ENCODE measurements around the gene WDR59. TPM values are rescaled to one million over a fixed set of nuclear protein-coding genes. Genes with fewer than 3 reads are reported as not detected.
A peak's percentile ranks its signal among the peaks of the same experiment; 100 is the strongest.
"Not testable (repeated sequence)": the region's sequence is repeated elsewhere in the genome, so short reads cannot be mapped to it uniquely, and the experiment has no call there.

WDR59 gene
- total RNA-seq, 1 donor from 2014 or later, result 16.3 TPM

DNA sequence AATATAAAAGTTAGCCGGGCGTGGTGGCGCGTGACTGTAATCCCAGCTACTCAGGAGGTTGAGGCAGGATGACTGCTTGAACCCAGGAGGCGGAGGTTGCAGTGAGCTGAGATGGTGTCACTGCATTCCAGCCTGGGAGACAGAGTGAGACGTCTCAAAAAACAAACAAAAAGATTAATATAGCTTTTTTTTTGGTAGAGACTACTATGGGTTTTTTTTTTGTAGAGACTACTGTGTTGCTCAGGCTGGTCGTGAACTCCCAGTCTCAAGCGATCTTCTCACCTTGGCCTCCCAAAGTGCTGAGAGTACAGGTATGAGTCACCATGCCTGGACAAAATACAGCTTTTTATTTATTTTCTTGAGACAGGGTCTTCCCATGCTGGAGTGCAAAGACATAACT is 34.1 kb upstream of the WDR59 start:
- TF ChIP-seq, protein P1, sequence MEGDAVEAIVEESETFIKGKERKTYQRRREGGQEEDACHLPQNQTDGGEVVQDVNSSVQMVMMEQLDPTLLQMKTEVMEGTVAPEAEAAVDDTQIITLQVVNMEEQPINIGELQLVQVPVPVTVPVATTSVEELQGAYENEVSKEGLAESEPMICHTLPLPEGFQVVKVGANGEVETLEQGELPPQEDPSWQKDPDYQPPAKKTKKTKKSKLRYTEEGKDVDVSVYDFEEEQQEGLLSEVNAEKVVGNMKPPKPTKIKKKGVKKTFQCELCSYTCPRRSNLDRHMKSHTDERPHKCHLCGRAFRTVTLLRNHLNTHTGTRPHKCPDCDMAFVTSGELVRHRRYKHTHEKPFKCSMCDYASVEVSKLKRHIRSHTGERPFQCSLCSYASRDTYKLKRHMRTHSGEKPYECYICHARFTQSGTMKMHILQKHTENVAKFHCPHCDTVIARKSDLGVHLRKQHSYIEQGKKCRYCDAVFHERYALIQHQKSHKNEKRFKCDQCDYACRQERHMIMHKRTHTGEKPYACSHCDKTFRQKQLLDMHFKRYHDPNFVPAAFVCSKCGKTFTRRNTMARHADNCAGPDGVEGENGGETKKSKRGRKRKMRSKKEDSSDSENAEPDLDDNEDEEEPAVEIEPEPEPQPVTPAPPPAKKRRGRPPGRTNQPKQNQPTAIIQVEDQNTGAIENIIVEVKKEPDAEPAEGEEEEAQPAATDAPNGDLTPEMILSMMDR (conservative IDR thresholded peaks at IDR 0.05; ENCODE audit: low read depth, low read length), result no peak
- H3K4me3 ChIP-seq (ENCODE audit: low read depth, low read length), result no peak overlapping the region
- no peak for DNase-seq (ENCODE audit: low read depth)

DNA sequence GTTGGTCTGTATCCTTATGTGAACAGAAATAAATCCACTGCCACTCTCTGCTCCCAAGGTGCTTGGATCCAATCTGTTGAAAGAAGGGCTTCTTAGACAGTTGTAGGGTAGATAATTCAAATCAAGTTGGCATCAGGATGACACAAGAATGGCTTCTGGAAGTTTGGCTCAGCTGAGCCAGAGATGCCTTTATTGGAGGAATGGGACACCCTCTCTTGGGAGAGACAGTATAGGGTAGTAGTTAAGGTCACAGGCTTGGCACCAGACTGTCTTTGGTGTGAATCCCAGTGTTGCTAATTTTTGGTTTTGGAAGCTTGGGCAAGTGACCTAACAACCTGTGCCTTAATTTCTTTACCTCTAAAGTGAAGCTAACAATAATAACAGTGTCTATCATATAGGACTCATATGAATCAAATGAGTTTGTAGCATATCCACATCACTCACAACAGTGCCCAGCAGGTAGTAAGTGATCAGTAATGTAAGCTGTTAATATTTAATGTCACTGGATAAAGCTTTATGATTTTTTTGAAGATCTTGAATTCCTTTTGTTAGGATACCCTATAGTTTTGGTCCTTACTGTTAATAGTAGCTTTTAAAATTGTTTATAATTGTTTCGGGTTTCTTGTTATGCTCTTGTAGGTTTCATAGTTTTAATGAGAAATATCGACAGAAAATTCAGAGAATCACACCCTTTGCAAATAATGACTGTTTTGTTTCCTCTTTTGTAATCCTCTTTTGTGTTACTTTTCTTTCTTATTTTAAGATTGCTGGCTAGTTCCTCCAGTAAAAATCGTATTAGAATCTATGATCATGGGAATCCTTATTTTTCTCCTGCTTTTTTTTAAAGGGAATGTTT is 33.0 kb upstream of the WDR59 start:
- no peak overlapping the region for H3K4me3 ChIP-seq (ENCODE audit: low read depth, low read length)
- TF ChIP-seq, protein P1 (conservative IDR thresholded peaks at IDR 0.05; ENCODE audit: low read depth, low read length), result no peak
- DNase-seq (ENCODE audit: low read depth), result no peak

- DNase-seq (ENCODE audit: low read depth); H3K4me3 ChIP-seq (ENCODE audit: low read depth, low read length): not testable (repeated sequence)
Observed at GRCh38 chr16:75016451-75017081, 31.6 kb upstream of the WDR59 start.

DNA sequence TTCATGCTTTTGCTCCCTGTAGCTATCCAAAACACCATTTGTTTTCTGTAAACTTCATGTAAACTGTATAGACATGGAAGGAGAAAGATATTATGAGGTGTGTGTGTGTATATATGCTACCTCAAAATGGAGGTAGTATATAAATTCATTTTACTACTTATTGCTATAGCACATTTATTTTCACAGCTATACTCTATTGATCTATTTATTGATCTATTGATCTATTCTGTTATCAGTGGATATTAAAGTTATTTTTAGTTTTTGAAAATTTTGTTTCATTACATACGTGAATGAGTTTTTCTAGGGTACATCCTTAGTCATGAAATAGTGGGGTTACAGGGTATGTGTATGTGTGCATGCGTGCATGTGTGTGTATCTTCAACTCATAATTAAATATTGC is 29.4 kb upstream of the WDR59 start:
- H3K4me3 ChIP-seq (ENCODE audit: low read depth, low read length), result no peak overlapping the region
- DNase-seq (ENCODE audit: low read depth), result no peak
- TF ChIP-seq, protein P1 (conservative IDR thresholded peaks at IDR 0.05; ENCODE audit: low read depth, low read length), result no peak

- not testable (repeated sequence) for DNase-seq (ENCODE audit: low read depth)
Observed at GRCh38 chr16:75013123-75013522, 28.2 kb upstream of the WDR59 start.

GRCh38 chr16:75012380-75013081 is 27.6 kb upstream of the WDR59 start:
- H3K4me3 ChIP-seq (ENCODE audit: low read depth, low read length), result no peak overlapping the region
- TF ChIP-seq, protein P1 (conservative IDR thresholded peaks at IDR 0.05; ENCODE audit: low read depth, low read length), result no peak

More at GRCh38 chr16:75013123-75013522, 28.2 kb upstream of the WDR59 start:
- H3K4me3 ChIP-seq (ENCODE audit: low read depth, low read length), result not testable (repeated sequence)

GRCh38 chr16:75011634-75012307 is 26.8 kb upstream of the WDR59 start:
- H3K4me3 ChIP-seq (ENCODE audit: low read depth, low read length), result no peak overlapping the region
- peak; percentile 51 for DNase-seq (ENCODE audit: low read depth)
- TF ChIP-seq, protein P1 (conservative IDR thresholded peaks at IDR 0.05; ENCODE audit: low read depth, low read length), result no peak

More at GRCh38 chr16:75012380-75013081, 27.6 kb upstream of the WDR59 start:
- DNase-seq (ENCODE audit: low read depth), result no peak
